HepG2 (cell line): Measurements from ENCODE around the gene MAN1B1. TPM values are rescaled to one million over a fixed set of nuclear protein-coding genes. Genes with fewer than 3 reads are reported as not detected.

Experiments used
- ARNTL ChIP-seq: sonication (generic); formaldehyde crosslinking; IDR thresholded peaks from 2 replicates; pipeline ENCODE4 v1.4.0; 2020; ENCODE audit warnings: mild to moderate bottlenecking, missing genetic modification reagents
- BCLAF1 ChIP-seq: fragments of 450-650 bp; IDR thresholded peaks from 2 replicates; pipeline ENCODE4 v1.6.1; 2017; ENCODE audit warnings: mild to moderate bottlenecking
- BORCS8-MEF2B ChIP-seq: sonication (generic); formaldehyde crosslinking; IDR thresholded peaks from 2 replicates; pipeline ENCODE4 v1.8.0; 2022; ENCODE audit warnings: mild to moderate bottlenecking, missing genetic modification reagents
- CSRNP1 ChIP-seq: sonication (generic); formaldehyde crosslinking; IDR thresholded peaks from 2 replicates; pipeline ENCODE4 v1.8.1; 2023; ENCODE audit warnings: mild to moderate bottlenecking, missing genetic modification reagents
- HDAC1 ChIP-seq: sonication (generic); formaldehyde crosslinking; IDR thresholded peaks from 2 replicates; pipeline ENCODE4 v1.5.1; 2020; ENCODE audit warnings: mild to moderate bottlenecking, missing genetic modification reagents
- PREB ChIP-seq: sonication (generic); formaldehyde crosslinking; IDR thresholded peaks from 2 replicates; pipeline ENCODE4 v1.4.0; 2020; ENCODE audit warnings: missing genetic modification reagents
- SOX13 ChIP-seq, 3 experiments: fragments of 450-650 bp in 1 of 3; sonication (generic) in 1 of 3; formaldehyde crosslinking in 1 of 3; IDR thresholded peaks in 2 of 3; conservative IDR thresholded peaks in 1 of 3; 2 replicates each; pipeline versions ENCODE4 v1.5.0 to v1.6.1; 2016 to 2020; ENCODE audit warnings: antibody characterized with exemption in 1 of 3, mild to moderate bottlenecking in 1 of 3, missing compliant biosample characterization in 1 of 3, missing genetic modification reagents in 1 of 3, moderate library complexity in 1 of 3
- SPEN ChIP-seq: sonication (generic); formaldehyde crosslinking; IDR thresholded peaks from 2 replicates; pipeline ENCODE4 v1.5.1; 2020; ENCODE audit warnings: low read depth, mild to moderate bottlenecking, missing genetic modification reagents
- ZBTB20 ChIP-seq: sonication (generic); formaldehyde crosslinking; IDR thresholded peaks from 2 replicates; pipeline ENCODE4 v1.8.1; 2023; ENCODE audit warnings: missing genetic modification reagents, low read depth, mild to moderate bottlenecking, borderline replicate concordance
- ZBTB39 ChIP-seq: sonication (generic); formaldehyde crosslinking; IDR thresholded peaks from 2 replicates; pipeline ENCODE4 v1.5.0; 2020; ENCODE audit warnings: missing genetic modification reagents
- ZMAT3 ChIP-seq: sonication (generic); formaldehyde crosslinking; conservative IDR thresholded peaks from 2 replicates; pipeline ENCODE4 v1.7.0; 2021; ENCODE audit warnings: missing genetic modification reagents
- ZNF20 ChIP-seq: sonication (generic); formaldehyde crosslinking; IDR thresholded peaks from 2 replicates; pipeline ENCODE4 v1.4.0; 2020; ENCODE audit warnings: mild to moderate bottlenecking, moderate library complexity, missing genetic modification reagents
- ZNF205 ChIP-seq: IDR thresholded peaks from 2 replicates; pipeline ENCODE4 v1.6.1; 2018; ENCODE audit warnings: missing biosample characterization, missing genetic modification reagents
- ZNF232 ChIP-seq: sonication (generic); formaldehyde crosslinking; IDR thresholded peaks from 2 replicates; pipeline ENCODE4 v1.4.0; 2020; ENCODE audit warnings: missing genetic modification reagents, borderline replicate concordance
- ZNF275 ChIP-seq: sonication (generic); formaldehyde crosslinking; IDR thresholded peaks from 2 replicates; pipeline ENCODE4 v1.8.0; 2022; ENCODE audit warnings: missing genetic modification reagents, mild to moderate bottlenecking, inconsistent platforms, borderline replicate concordance
- ZNF446 ChIP-seq: sonication (generic); formaldehyde crosslinking; IDR thresholded peaks from 2 replicates; pipeline ENCODE4 v1.5.0; 2020; ENCODE audit warnings: mild to moderate bottlenecking, missing genetic modification reagents
- ZNF607 ChIP-seq: sonication (generic); formaldehyde crosslinking; IDR thresholded peaks from 2 replicates; pipeline ENCODE4 v1.5.1; 2020; ENCODE audit warnings: missing genetic modification reagents, mild to moderate bottlenecking, borderline replicate concordance
- ZNF749 ChIP-seq: sonication (generic); formaldehyde crosslinking; IDR thresholded peaks from 2 replicates; pipeline ENCODE4 v1.8.0; 2022; ENCODE audit warnings: mild to moderate bottlenecking, missing genetic modification reagents, moderate library complexity, borderline replicate concordance
- polyA plus RNA-seq, 8 experiments: library from polyadenylated mRNA; depleted of rRNA in 3 of 8; stranded (reverse) in 7 of 8; unstranded in 1 of 8; fragments of >200 nt; fragmentation: Illumina TruSeq in 4 of 8; extraction: Trizol in 4 of 8; gene quantifications; 2 replicates each; pipeline versions ENCODE4 v1.2.1 to v1.2.3, GENCODE V29; 2011 to 2016; ENCODE audit warnings: low read depth in 4 of 8, missing spikeins in 1 of 8, mixed read lengths in 1 of 8; ENCODE audit not compliant: insufficient read depth in 1 of 8
- total RNA-seq, 5 experiments: library from RNA; depleted of rRNA; stranded (reverse); fragments of >200 nt; fragmentation: Illumina TruSeq; extraction: Trizol; gene quantifications; 2 replicates each; pipeline ENCODE4 v1.2.3, GENCODE V29; 2016; ENCODE audit warnings: low read depth in 1 of 5

The MAN1B1 gene
- total and polyA plus RNA-seq, 2 of the 13 experiments (the other 11 are each of a cell fraction or from before 2014, with no cell fraction given) = 48.9 to 59.5 TPM

- TF ChIP-seq ZBTB20 (0 out of 2 replicates have a peak, but pooled peaks have one; percentile 32), ZNF275 (CRISPR knock-in tag) (peak; percentile 90), ZNF749 (CRISPR knock-in tag) (no peak; the same call in 1 of the 2 replicates), ZNF20 (CRISPR knock-in tag) (no peak), BCLAF1 (no peak), ZNF446 (CRISPR knock-in tag) (no peak), SOX13 (IDR thresholded peaks at IDR 0.05) (no peak), SOX13 (CRISPR knock-in tag; conservative IDR thresholded peaks at IDR 0.05 in 1 of 2, IDR thresholded peaks at IDR 0.05 in 1 of 2) (no peak; a peak in 2 of 4 replicates), SPEN (CRISPR knock-in tag) (peak; percentile 83), BORCS8-MEF2B (peak; percentile 36; the same call in 1 of the 2 replicates), ARNTL (CRISPR knock-in tag) (peak; percentile 92), PREB (no peak), ZNF607 (CRISPR knock-in tag) (peak; percentile 86; the same call in 1 of the 2 replicates), ZNF232 (CRISPR knock-in tag) (peak; percentile 14; the same call in 1 of the 2 replicates), HDAC1 (peak; percentile 72), ZBTB39 (CRISPR knock-in tag) (peak; percentile 35; the same call in 1 of the 2 replicates), CSRNP1 (CRISPR knock-in tag) (no peak), ZNF205 (CRISPR knock-in tag) (no peak), ZMAT3 (CRISPR knock-in tag) (peak; percentile 79)
These were observed at the start of gene MAN1B1 (continued) for GRCh38 chr9:137086531-137087408.
